WTC11 (cell line): ENCODE results near the gene ARFIP1. TPM values are rescaled to one million over a fixed set of nuclear protein-coding genes. Genes with fewer than 3 reads are reported as not detected.

ENCODE experiments used
- ATAC-seq: fragments of 200-7000 bp; cut with Tn5 transposase; 2 replicates; pipeline ENCODE4 v1.10.0; 2021; ENCODE audit warnings: mild to moderate bottlenecking, moderate library complexity
- CTCF ChIA-PET: fragments of 300-600 bp; sonication (Branson Sonifier 250); formaldehyde crosslinking; loops from one replicate; lab custom pipeline; 2021; ENCODE audit warnings: antibody characterized with exemption; lab: Charles Lee
- POLR2A ChIA-PET: fragments of 350-600 bp; sonication (Branson Sonifier 250); formaldehyde crosslinking; loops from one replicate; lab custom pipeline; 2021; ENCODE audit warnings: antibody characterized with exemption; lab: Charles Lee
- DNase-seq: peaks from one replicate; pipeline ENCODE4 v3.0.0; 2021; ENCODE audit warnings: low spot score
- H3K27ac Mint-ChIP-seq: 2 replicates; pipeline ENCODE4 v1.8.0; 2021; ENCODE audit warnings: mixed read lengths
- H3K27me3 Mint-ChIP-seq: 2 replicates; pipeline ENCODE4 v1.8.0; 2021; ENCODE audit warnings: low read depth, mild to moderate bottlenecking, moderate library complexity, mixed read lengths
- H3K36me3 Mint-ChIP-seq: 2 replicates; pipeline ENCODE4 v1.8.0; 2021; ENCODE audit warnings: mixed read lengths
- H3K4me1 Mint-ChIP-seq: 2 replicates; pipeline ENCODE4 v1.8.0; 2022; ENCODE audit warnings: mixed read lengths
- H3K4me3 Mint-ChIP-seq: 2 replicates; pipeline ENCODE4 v1.8.0; 2021; ENCODE audit warnings: mild to moderate bottlenecking, moderate library complexity, mixed read lengths
- H3K9me3 Mint-ChIP-seq: 2 replicates; pipeline ENCODE4 v1.8.0; 2021; ENCODE audit warnings: mixed read lengths
- ETV6 ChIP-seq: sonication (generic); formaldehyde crosslinking; IDR thresholded peaks from 2 replicates; pipeline ENCODE4 v1.8.1; 2022; ENCODE audit warnings: mild to moderate bottlenecking, missing genetic modification reagents
- GRHL2 ChIP-seq: fragments of 250-450 bp; sonication (Bioruptor Pico); IDR thresholded peaks from 2 replicates; pipeline ENCODE4 v1.8.0; 2022; ENCODE audit warnings: mild to moderate bottlenecking, moderate library complexity; ENCODE audit not compliant: insufficient replicate concordance, severe bottlenecking
- NFE2L1 ChIP-seq: sonication (generic); formaldehyde crosslinking; IDR thresholded peaks from 2 replicates; pipeline ENCODE4 v1.8.1; 2023; ENCODE audit warnings: missing genetic modification reagents
- PRRX2 ChIP-seq: fragments of 250-450 bp; sonication (Bioruptor Pico); IDR thresholded peaks from 2 replicates; pipeline ENCODE4 v1.8.0; 2021; ENCODE audit warnings: mild to moderate bottlenecking
- RORB ChIP-seq: fragments of 250-450 bp; sonication (Bioruptor Pico); IDR thresholded peaks from 2 replicates; pipeline ENCODE4 v1.9.0; 2021; ENCODE audit warnings: mild to moderate bottlenecking
- SMAD3 ChIP-seq: sonication (generic); formaldehyde crosslinking; IDR thresholded peaks from 2 replicates; pipeline ENCODE4 v1.8.0; 2022; ENCODE audit warnings: missing genetic modification reagents, mild to moderate bottlenecking, borderline replicate concordance
- TEAD1 ChIP-seq: sonication (generic); formaldehyde crosslinking; IDR thresholded peaks from 2 replicates; pipeline ENCODE4 v1.8.0; 2022; ENCODE audit warnings: mild to moderate bottlenecking, missing genetic modification reagents
- ZNF263 ChIP-seq: sonication (generic); formaldehyde crosslinking; IDR thresholded peaks from 2 replicates; pipeline ENCODE4 v1.8.1; 2022; ENCODE audit warnings: low read depth, mild to moderate bottlenecking, moderate library complexity, missing genetic modification reagents
- ZNF423 ChIP-seq: fragments of 250-450 bp; sonication (Bioruptor Pico); IDR thresholded peaks from 2 replicates; pipeline ENCODE4 v2.1.2; 2022; ENCODE audit warnings: mild to moderate bottlenecking, moderate library complexity
- total RNA-seq: library from RNA; stranded (reverse); gene quantifications from 3 replicates; pipeline ENCODE4 v1.2.3, GENCODE V29; 2021
- TF ChIP-seq, protein P1 (sequence below): fragments of 250-450 bp; sonication (Bioruptor Pico); conservative IDR thresholded peaks from 2 replicates; pipeline ENCODE4 v1.9.0; 2021; ENCODE audit warnings: mild to moderate bottlenecking
- TF ChIP-seq, protein P2 (sequence below): sonication (generic); formaldehyde crosslinking; IDR thresholded peaks from 2 replicates; pipeline ENCODE4 v1.8.1; 2023; ENCODE audit warnings: mild to moderate bottlenecking, missing genetic modification reagents, moderate library complexity
- TF ChIP-seq, protein P3 (sequence below): sonication (generic); formaldehyde crosslinking; conservative IDR thresholded peaks from 2 replicates; pipeline ENCODE4 v1.8.1; 2022; ENCODE audit warnings: mild to moderate bottlenecking, missing genetic modification reagents
- TF ChIP-seq, protein P4 (sequence below): fragments of 250-450 bp; sonication (Bioruptor Pico); IDR thresholded peaks from 2 replicates; pipeline ENCODE4 v1.9.0; 2021; ENCODE audit warnings: mild to moderate bottlenecking, borderline replicate concordance
- TF ChIP-seq, protein P5 (sequence below): sonication (generic); formaldehyde crosslinking; IDR thresholded peaks from 2 replicates; pipeline ENCODE4 v1.8.0; 2022; ENCODE audit warnings: mild to moderate bottlenecking, missing genetic modification reagents
- TF ChIP-seq, protein P6 (sequence below): sonication (generic); formaldehyde crosslinking; IDR thresholded peaks from 2 replicates; pipeline ENCODE4 v1.8.0; 2022; ENCODE audit warnings: mild to moderate bottlenecking, missing genetic modification reagents
- TF ChIP-seq, protein P7 (sequence below): sonication (generic); formaldehyde crosslinking; IDR thresholded peaks from 2 replicates; pipeline ENCODE4 v1.8.1; 2023; ENCODE audit warnings: mild to moderate bottlenecking, moderate library complexity, missing genetic modification reagents
- TF ChIP-seq, protein P8 (sequence below): sonication (generic); formaldehyde crosslinking; IDR thresholded peaks from 2 replicates; pipeline ENCODE4 v1.8.0; 2022; ENCODE audit warnings: mild to moderate bottlenecking, missing genetic modification reagents

The ARFIP1 gene
- total RNA-seq, 1 experiment from 2014 or later: 35.3 TPM

DNA sequence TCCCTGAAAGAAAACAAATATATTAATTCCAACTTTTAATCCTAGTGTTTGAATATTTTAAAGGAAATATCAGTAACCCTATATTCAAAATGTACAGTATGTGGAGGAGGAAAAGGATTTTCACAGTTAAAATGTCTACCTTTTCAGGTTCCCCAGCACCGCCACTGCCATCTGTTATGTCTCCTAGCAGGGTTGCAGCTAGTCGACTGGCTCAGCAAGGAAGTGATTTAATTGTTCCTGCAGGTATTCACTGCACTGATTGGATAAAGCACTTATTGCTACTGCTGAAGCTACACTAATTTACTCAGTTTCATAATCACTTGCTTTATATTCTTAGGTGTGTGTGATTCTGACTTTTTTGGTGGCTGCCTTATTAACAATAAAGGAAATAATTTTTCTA lies 90.9 kb downstream of the ARFIP1 start:
- DNase-seq: no peak

DNA sequence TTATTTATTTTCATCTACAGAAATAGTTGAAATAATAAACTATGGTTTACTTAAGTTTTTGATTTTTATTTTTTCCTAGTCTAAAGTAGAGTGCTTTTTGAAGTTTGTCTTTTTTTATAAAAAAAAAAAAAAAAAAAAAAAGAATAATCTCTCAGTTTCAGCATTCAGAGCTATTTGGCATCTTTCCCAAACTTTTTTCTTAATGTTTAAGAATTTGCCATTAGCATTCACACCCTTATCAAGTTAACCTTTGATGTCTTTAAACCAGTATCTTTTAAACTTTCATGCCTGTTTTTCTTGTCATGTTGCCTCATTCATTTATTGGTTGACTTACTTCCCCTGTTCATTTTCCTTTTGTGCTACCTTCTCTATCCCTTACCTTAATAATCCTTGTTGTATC lies 95.5 kb downstream of the ARFIP1 start:
- Mint-ChIP-seq H3K9me3 (peaks cover 28% of the 10 kb centered on the region), H3K36me3 (peaks cover 41% of the 10 kb centered on the region), H3K4me3 (no peak overlapping the region), H3K27me3 (no peaks in the 10 kb centered on the region), H3K27ac (no peak overlapping the region), H3K4me1 (peaks cover 22% of the 10 kb centered on the region)
- ChIA-PET POLR2A (no interaction called here), CTCF (no interaction called here)
- DNase-seq (no peak), ATAC-seq (no peak)
- no peak for TF ChIP-seq NFE2L1
- no peak for TF ChIP-seq ETV6 (CRISPR knock-in tag)
- TF ChIP-seq, protein P1, sequence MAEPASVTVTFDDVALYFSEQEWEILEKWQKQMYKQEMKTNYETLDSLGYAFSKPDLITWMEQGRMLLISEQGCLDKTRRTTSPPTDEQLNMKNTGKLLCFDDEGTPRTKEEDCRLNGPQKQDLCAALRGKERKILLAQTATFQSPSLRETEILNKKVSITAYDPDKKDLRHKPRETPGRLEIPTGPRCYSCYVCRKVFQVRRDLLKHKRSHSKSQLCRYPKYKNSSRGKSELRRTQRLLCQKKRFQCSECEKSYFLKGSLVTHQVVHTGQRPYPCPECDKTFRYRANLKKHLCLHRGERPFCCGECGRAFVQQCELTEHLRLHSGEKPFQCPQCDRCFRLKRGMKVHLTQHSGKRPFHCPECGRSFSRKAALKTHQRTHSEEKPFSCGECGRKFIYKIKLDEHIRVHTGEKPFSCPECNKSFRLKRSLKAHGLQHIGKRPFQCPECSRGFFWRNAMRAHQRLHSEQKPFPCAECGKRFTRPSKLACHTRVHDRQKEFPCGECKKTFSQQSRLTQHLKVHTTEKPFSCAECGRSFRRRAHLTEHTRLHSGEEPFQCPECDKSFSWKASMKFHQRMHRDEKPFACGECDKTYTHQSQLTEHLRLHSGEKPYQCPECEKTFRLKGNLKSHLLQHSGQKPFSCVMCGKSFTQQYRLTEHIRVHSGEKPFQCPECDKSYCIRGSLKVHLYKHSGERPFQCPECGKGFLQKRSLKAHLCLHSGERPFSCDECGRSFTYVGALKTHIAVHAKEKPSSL: no peak
- TF ChIP-seq SMAD3 (CRISPR knock-in tag): no peak
- no peak for TF ChIP-seq GRHL2 (CRISPR knock-in tag)
- TF ChIP-seq ZNF263 (CRISPR knock-in tag): no peak
- TF ChIP-seq, protein P2, sequence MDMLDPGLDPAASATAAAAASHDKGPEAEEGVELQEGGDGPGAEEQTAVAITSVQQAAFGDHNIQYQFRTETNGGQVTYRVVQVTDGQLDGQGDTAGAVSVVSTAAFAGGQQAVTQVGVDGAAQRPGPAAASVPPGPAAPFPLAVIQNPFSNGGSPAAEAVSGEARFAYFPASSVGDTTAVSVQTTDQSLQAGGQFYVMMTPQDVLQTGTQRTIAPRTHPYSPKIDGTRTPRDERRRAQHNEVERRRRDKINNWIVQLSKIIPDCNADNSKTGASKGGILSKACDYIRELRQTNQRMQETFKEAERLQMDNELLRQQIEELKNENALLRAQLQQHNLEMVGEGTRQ (CRISPR knock-in tag): no peak
- no peak for TF ChIP-seq TEAD1 (CRISPR knock-in tag)
- no peak for TF ChIP-seq ZNF423 (CRISPR knock-in tag)
- no peak for TF ChIP-seq PRRX2 (CRISPR knock-in tag)
- TF ChIP-seq, protein P3, sequence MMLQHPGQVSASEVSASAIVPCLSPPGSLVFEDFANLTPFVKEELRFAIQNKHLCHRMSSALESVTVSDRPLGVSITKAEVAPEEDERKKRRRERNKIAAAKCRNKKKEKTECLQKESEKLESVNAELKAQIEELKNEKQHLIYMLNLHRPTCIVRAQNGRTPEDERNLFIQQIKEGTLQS (CRISPR knock-in tag): no peak
- TF ChIP-seq, protein P4, sequence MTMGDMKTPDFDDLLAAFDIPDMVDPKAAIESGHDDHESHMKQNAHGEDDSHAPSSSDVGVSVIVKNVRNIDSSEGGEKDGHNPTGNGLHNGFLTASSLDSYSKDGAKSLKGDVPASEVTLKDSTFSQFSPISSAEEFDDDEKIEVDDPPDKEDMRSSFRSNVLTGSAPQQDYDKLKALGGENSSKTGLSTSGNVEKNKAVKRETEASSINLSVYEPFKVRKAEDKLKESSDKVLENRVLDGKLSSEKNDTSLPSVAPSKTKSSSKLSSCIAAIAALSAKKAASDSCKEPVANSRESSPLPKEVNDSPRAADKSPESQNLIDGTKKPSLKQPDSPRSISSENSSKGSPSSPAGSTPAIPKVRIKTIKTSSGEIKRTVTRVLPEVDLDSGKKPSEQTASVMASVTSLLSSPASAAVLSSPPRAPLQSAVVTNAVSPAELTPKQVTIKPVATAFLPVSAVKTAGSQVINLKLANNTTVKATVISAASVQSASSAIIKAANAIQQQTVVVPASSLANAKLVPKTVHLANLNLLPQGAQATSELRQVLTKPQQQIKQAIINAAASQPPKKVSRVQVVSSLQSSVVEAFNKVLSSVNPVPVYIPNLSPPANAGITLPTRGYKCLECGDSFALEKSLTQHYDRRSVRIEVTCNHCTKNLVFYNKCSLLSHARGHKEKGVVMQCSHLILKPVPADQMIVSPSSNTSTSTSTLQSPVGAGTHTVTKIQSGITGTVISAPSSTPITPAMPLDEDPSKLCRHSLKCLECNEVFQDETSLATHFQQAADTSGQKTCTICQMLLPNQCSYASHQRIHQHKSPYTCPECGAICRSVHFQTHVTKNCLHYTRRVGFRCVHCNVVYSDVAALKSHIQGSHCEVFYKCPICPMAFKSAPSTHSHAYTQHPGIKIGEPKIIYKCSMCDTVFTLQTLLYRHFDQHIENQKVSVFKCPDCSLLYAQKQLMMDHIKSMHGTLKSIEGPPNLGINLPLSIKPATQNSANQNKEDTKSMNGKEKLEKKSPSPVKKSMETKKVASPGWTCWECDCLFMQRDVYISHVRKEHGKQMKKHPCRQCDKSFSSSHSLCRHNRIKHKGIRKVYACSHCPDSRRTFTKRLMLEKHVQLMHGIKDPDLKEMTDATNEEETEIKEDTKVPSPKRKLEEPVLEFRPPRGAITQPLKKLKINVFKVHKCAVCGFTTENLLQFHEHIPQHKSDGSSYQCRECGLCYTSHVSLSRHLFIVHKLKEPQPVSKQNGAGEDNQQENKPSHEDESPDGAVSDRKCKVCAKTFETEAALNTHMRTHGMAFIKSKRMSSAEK: no peak
- TF ChIP-seq, protein P5, sequence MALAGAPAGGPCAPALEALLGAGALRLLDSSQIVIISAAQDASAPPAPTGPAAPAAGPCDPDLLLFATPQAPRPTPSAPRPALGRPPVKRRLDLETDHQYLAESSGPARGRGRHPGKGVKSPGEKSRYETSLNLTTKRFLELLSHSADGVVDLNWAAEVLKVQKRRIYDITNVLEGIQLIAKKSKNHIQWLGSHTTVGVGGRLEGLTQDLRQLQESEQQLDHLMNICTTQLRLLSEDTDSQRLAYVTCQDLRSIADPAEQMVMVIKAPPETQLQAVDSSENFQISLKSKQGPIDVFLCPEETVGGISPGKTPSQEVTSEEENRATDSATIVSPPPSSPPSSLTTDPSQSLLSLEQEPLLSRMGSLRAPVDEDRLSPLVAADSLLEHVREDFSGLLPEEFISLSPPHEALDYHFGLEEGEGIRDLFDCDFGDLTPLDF: no peak
- TF ChIP-seq, protein P6, sequence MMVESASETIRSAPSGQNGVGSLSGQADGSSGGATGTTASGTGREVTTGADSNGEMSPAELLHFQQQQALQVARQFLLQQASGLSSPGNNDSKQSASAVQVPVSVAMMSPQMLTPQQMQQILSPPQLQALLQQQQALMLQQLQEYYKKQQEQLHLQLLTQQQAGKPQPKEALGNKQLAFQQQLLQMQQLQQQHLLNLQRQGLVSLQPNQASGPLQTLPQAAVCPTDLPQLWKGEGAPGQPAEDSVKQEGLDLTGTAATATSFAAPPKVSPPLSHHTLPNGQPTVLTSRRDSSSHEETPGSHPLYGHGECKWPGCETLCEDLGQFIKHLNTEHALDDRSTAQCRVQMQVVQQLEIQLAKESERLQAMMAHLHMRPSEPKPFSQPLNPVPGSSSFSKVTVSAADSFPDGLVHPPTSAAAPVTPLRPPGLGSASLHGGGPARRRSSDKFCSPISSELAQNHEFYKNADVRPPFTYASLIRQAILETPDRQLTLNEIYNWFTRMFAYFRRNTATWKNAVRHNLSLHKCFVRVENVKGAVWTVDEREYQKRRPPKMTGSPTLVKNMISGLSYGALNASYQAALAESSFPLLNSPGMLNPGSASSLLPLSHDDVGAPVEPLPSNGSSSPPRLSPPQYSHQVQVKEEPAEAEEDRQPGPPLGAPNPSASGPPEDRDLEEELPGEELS (CRISPR knock-in tag): no peak
- TF ChIP-seq, protein P7, sequence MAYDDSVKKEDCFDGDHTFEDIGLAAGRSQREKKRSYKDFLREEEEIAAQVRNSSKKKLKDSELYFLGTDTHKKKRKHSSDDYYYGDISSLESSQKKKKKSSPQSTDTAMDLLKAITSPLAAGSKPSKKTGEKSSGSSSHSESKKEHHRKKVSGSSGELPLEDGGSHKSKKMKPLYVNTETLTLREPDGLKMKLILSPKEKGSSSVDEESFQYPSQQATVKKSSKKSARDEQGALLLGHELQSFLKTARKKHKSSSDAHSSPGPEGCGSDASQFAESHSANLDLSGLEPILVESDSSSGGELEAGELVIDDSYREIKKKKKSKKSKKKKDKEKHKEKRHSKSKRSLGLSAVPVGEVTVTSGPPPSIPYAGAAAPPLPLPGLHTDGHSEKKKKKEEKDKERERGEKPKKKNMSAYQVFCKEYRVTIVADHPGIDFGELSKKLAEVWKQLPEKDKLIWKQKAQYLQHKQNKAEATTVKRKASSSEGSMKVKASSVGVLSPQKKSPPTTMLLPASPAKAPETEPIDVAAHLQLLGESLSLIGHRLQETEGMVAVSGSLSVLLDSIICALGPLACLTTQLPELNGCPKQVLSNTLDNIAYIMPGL (CRISPR knock-in tag): no peak
- no peak for TF ChIP-seq RORB (CRISPR knock-in tag)

More for the DNA sequence above, 90.9 kb downstream of the ARFIP1 start:
- POLR2A ChIA-PET: no interaction called here
- ATAC-seq: peak; percentile 62
- CTCF ChIA-PET: interaction anchor here (1.0 kb wide), 1 partner anchor 15 kb away, joined by 3 read pairs; no protein-coding TSS in a partner anchor
- H3K36me3 Mint-ChIP-seq: peaks cover 26% of the 10 kb centered on the region
- peaks cover 12% of the 10 kb centered on the region for H3K9me3 Mint-ChIP-seq
- H3K4me3 Mint-ChIP-seq: no peak overlapping the region
- no peak overlapping the region for H3K27ac Mint-ChIP-seq
- no peaks in the 10 kb centered on the region for H3K27me3 Mint-ChIP-seq
- peaks cover 32% of the 10 kb centered on the region for H3K4me1 Mint-ChIP-seq
- TF ChIP-seq, protein P3 (CRISPR knock-in tag): no peak
- TF ChIP-seq, protein P8, sequence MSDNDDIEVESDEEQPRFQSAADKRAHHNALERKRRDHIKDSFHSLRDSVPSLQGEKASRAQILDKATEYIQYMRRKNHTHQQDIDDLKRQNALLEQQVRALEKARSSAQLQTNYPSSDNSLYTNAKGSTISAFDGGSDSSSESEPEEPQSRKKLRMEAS (CRISPR knock-in tag): no peak
- TF ChIP-seq GRHL2 (CRISPR knock-in tag): no peak
- TF ChIP-seq, all 79 proteins: peak for 0
